NCI-H1694 treated with DMSO at 0.1 percent for 48 hours (cell line): Measurements from ENCODE around the gene NELFB.

Experiments used
- DNase-seq: peaks from one replicate; lab custom pipeline; 2025; lab: John Stamatoyannopoulos, UW

The NELFB gene

DNA sequence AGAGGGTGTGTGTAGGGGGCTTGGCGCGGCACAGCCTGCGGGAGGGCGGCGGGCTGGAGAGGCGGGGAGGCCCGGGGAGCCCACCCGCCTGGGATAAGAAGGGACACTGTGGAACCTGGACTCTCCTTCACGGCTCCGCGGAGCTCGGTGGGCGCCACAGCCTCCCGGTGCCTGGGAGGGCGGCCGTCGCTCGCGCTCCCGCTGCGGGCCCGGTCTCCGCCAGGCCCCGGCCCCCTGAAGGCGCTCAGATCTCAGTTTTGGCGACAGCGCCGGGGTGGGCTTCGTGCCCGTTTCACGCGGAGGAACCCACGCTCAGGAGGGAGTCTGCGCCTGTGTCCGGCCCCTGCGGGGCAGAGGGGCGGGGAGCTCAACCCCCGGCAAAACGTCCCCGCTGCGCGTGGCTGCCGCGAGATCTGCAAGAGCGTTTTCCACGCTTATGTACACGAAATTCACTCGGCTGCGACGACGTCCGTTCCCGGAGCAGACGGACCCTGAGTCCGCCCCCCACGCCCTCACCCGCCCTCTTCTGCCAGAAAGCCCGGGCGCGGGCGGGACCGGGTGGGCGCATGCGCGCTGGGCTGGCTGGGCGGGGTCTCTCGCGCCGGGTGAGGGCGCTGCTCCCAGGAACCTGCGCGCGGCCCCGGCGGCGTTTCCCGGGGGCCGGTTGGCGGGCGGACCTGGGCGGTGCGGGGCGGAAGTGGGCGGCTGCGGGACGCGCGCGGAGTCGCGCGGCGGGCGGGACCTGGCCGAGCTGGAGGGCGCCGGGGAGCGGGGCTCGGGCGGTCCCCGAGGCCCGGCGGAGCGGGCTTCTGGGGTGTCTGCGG, at the start of gene NELFB:
NELFB (plus strand) TSS at position 704 of the 824 bp plus-strand sequence.
- peak; percentile 43 for DNase-seq

DNA sequence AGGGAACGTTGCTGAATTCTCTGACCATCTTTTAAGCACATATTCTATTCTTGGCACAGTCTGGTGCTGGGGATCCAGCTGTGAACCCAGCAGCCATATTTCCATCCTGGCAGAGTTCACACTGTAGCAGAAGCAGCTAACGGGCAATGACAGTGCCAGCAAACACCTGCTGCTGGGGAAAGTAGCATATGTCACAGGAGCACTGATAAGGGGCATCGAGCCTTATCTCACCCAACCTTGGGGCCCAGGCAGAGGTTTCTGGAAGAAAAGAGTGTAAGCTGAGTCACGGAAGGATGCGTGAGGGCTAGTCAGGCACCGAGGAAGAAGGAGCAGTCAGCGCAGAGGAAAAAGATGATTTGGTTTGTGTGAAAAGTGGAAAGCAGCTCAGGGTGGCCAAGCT, 48.5 kb upstream of the NELFB start:
- DNase-seq = no peak

DNA sequence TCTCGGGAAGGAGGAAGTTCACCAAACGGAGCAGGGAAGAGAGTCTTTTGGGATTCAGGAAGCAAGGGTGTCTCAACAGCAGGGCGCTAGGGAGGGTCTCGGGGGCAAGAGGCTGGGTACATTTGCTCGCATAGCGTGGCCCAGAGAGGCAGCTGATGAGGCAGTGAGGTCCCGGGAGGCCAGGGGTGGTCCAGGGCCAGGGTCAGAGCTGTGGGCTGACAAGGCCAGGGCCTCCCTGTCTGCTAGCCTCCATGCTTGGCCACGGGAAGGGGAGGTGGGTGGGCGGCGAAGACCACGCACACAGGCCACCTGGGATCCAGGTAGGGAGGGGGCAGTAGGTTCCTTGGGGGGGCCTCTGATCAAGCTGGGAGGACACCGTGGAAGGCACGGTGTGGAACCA, 43.6 kb upstream of the NELFB start:
- no peak for DNase-seq

DNA sequence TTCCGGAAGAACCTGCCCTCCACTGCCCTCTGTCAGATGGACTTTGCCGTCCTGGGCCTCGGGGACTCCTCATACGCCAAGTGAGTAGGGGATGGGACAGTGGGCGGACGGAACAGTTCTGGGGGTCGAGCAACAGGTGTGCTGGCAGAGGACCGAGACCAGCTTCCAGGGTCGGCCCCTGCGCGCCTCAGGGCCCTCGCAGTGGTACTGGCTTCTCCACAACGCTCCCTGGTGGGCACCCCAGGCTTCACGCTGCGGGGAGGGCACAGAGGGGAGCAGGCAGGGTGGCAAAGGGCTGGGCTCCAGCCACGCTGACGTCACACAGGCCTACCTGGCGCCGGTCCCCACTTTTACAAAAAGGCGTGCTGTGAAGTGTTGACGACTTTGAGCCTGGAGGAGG, 42.6 kb upstream of the NELFB start:
- DNase-seq = no peak

DNA sequence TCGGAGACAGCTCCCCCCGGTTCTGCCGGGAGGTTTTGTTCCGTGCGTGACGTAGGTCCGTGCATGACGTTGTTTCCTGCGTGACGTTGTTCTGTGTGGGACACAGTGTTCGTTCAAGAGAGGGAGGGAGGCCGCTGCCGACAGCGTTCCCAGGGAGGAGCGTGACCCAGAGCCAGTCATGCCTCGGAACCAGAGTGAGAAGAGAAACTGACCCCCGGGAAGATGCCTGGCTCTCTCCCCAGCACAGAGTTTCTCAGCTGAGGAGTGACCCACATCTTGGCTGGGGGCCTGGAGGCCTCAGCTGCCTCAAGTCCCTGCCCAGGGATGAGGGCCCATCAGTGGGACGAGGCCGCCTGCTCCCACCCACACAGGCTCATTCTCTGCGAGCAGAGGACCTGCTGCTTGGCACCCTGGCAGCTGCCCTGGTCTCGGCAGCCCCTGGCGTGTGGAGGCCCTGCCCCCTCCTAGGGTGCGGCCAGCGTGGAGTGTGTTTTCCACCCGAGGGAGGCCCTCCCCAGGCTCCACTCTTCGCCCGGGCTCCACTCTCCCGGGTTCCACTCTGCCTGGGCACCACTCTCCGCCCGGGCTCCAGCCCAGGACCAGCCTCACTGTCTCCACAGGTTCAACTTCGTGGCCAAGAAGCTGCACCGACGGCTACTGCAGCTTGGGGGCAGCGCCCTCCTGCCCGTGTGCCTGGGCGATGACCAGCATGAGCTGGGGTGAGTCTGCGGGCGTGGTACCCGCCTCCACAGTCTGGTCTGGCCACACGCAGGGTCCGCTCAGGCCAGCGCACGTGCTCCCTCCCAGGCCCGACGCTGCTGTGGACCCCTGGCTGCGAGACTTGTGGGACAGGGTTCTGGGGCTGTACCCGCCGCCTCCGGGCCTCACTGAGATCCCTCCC, 41.7 kb upstream of the NELFB start:
- no peak for DNase-seq

DNA sequence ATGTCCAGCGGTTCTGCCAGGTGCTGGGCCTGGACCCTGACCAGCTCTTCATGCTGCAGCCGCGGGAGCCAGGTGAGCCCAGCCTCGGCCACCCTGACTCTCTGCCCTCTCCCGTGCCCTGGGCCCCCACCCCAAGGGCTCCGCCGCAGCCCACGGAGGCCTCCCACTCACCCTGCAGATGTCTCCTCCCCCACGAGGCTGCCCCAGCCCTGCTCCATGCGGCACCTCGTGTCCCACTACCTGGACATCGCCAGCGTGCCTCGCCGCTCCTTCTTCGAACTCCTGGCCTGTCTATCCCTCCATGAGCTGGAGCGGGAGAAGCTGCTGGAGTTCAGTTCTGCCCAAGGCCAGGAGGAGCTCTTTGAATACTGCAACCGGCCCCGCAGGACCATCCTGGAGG, 40.5 kb upstream of the NELFB start:
- no peak for DNase-seq

DNA sequence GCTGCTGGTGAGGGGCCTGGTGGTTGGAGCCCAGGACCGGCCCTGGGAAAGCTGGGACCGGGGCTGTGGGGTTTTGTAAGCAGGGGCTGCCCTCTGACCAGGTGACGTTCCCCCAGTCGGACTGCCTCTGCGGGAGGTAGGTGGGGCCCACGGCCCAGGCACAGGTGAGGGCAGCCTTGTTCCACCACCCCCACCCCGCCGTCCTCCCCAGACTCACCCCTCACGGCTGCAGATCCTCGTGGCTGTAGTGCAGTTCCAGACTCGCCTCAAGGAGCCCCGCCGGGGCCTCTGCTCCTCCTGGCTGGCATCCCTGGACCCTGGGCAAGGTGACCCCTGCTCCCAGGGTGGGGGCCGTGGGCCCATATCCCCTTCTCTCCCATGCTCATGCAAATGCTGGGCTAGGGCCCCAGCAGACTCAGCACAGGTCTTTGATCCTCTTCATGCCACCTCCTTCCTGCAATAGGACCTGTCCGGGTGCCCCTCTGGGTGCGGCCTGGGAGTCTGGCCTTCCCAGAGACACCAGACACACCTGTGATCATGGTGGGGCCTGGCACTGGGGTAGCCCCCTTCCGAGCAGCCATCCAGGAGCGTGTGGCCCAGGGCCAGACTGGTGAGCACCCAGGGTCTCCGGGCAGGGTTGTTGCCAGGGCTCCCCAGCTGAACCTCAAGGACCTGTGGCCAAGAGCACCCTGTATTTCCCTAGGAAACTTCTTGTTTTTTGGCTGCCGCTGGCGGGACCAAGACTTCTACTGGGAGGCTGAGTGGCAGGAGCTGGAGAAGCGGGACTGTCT, 39.7 kb upstream of the NELFB start:
- DNase-seq = no peak

DNA sequence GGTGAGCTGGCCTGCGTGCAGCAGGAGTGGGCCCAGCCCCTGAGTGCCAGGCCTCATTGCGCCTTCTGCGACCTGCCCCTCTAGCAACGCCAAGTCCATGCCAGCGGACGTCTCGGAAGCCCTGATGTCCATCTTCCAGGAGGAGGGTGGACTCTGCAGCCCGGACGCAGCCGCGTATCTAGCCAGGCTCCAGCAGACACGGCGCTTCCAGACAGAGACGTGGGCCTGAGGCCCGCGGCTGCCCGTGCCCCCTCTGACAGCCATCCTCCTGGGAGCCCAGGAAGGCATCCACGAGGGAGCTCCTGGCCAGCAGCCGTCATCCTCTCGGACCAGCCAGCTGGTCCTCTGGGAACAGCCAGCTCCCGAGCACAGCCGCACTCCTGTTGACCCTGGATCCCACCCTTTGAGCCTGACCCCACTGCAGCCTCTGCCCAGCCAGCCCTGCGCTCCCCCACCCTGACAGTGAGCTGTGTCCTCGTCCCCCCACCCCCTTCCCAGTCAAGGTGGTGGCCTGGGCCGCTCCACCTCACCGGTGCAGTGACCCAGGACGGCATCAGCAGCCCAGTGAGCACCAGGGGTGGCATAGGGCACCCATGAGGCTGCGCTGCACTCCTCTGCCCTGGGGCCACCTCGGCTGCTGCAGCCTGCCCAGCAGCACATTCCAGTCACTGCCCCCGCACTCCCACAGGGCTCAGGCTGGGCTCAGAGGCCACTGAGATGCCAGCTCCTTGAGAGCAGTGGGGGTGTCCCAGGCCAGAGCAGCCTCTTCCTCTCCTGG, 38.8 kb upstream of the NELFB start:
- no peak for DNase-seq

DNA sequence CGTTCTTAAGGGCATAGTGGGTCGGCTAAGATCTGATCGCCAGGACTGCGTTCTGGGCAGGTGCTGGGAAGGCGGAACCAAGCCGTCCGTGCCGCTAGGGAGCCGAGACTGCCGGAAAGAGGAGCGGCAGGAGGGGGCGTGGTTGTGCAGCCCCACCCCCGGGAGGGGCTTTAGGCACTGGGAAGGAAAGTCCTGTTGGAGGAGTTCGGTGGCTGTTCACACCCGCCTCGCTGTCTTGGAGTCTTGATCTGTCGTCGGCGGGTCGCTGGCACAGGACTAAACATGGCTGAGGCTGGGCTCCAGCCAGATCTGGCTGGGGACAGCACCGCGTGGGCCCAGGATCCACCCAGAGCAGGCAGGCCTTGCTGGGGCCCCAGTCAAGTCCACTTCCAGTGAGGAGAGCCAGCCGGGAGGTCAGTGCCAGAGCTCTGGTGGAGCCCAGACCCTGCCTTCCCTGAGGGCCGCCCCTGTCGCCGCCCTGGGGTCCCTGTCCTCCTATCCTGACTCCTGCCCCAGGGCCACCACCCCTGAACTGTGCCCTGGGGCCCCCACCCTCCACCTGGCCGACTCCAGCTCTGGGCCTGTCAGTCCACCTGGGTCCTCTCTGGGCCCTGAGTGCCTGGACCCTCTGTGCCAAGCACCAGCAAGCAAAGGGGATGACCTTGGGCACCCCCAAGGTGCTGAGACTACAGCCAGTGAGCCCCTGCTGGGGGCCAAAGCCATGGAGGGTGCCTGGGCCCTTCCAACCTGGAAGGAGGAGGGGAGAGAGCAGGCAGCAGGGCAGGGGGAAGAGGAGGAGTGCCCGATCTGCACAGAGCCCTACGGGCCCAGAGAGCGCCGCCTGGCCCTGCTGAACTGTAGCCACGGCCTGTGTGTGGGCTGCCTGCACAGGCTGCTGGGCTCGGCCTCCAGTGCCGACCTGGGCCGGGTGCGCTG, 37.6 kb upstream of the NELFB start:
- no peak for DNase-seq

DNA sequence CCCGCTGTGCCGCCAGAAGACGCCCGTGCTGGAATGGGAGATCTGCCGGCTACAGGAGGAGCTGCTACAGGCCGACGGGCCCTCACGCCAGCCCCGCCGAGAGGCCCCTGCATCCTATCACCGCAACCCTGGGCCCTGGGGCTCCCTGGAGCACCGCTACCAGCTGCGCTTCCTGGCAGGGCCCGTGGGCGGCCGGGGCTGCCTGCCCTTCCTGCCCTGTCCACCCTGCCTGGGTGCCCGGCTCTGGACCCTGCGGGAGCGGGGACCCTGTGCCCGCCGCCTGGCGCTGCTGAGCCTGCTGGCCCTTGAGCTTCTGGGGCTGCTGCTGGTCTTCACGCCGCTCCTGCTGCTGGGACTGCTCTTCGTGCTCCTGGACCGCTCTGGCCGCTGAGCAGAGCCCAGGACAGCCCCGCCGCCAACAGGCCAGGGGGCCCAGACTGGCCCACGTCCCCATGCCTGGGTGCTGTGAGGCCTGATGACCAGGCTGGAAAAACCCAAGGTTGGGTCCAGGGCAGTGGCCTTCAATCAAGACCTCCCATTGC, 36.8 kb upstream of the NELFB start:
- no peak for DNase-seq

DNA sequence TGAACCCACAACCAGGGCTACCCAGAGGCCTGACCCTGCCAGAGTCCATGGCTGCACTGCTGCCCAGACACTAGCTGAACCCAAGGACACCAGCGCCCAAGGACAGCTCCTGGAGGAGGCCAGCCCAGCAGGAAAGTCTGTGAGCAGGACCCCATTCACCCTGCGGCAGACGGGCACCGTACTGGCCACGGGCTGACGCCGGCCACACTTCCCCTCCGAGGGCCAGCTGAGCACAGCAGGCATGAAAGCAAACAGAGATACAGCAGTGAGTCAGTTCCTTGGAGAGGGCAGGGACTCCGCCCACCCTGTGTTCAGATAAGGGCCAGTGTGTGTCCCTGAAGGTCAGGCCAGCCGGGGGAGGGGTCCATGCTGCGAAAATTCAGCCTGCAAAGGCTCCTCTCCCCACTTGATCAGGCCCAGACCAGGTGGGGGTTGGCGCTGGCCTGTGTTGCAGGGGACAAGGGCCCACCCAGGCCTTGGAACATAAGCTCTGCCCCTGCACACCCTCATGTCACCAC, 36.3 kb upstream of the NELFB start:
- no peak for DNase-seq

DNA sequence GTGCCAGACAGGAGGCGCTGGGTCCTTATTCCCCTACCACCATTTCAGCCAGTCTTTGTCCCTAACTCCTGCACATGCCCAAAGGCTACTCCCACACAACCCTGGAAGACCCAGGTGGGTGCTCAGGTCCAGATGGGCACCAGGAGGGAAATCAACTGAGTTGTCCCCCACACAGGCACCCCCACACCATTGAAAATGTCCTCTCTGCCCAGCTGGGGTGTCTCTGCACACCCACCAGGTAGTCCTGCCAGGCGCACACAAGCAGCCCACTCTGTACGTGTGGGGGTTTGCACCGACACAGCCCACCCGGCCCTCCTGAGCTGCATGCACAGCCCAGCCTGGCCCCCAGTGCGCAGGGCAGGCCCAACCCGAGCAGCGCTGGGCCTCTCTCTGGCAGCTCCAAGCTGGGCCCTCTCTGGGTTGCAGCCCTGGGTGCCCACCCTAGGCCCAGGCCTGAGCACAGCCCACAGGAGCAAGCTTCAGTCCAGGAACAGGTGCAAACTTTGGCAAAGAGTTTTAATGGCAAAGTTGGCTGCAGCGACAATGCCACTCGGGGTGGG, 35.3 kb upstream of the NELFB start:
- no peak for DNase-seq

DNA sequence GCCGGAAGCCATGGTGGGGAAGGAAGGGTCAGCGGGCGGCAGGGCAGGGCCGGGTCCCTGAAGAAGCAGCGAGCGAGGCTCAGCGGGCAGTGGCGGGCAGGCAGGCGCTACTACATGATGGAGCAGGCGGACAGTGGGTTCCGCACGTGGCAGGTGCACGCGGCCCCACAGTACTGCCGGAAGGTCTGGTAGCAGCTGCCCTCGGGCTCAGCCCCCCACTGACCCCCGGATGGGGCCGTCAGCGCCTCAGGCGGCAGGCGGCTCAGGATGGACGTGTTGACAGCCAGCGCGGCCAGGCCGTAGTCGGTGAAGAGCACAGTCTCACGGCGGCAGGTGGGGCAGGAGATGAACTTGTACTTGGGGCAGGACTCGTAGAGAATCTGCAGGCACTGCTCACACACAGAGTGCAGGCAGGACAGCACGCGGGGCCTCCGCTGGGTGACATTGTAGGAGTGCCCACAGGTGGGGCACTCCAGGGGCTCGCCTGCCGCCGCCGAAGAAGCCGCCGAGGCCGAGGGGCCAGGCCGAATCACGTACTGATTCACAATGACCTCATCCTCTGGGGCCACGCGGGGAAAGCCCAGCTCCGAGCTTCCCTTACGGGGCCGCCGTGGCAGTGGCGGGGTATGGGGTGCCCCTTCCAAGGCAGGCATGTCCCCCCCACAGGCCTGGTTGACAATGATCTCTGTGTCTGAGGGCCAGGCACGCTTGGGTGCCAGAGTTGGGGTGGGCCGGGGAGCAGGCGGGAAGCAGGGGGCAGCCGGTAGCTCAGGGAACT, 34.6 kb upstream of the NELFB start:
- no peak for DNase-seq

DNA sequence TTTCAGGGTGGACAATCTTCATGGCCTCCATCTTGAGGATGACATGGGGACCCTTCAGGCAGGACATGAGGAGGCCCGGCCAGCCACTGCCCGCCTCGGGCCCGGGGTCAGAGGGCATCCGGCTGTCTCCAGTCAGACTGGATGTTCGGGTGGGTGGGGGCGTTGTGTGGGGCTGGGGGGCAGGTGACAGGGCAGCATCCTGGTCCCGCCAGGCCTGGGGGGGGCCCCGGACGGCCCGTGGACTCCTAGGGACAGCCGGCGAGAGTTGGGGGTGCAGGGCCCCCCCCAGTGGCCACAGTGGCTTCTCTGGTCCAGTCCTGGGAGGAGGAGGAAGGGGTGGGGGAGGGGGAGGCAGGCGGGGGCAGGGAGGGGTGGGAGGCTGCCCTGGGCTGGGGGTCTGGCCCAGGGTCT, 34.0 kb upstream of the NELFB start:
- DNase-seq = no peak

DNA sequence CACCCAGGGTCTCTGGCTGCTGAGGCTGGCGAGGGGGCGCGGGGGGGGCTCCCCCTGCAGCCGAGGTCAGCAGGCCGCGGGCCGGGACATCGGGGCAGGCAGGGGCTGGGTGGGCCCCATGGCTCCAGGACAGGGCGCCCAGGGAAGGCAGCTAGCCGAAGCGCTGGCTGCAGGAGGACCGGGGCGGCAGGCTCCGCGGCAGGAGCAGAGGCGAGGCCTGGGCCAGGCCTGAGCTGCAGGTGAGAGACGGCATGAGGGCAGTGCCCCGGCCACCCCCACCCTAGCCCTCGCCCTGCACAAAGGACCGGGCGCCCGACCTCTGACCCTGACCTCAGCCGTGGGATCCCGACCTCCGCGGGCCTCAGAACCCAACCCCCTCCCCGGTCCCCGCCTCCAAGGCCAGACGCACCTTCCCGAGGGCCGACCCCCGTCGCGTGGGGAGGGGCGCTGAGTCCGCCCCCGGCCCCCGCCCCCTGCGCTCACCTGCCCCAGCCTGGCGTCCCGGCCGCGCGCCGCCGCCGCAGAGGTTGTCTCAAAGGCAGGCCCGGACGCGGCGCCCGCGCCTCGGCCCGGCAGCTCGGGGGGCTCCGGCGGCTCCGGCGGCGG, 33.5 kb upstream of the NELFB start:
- no peak for DNase-seq

DNA sequence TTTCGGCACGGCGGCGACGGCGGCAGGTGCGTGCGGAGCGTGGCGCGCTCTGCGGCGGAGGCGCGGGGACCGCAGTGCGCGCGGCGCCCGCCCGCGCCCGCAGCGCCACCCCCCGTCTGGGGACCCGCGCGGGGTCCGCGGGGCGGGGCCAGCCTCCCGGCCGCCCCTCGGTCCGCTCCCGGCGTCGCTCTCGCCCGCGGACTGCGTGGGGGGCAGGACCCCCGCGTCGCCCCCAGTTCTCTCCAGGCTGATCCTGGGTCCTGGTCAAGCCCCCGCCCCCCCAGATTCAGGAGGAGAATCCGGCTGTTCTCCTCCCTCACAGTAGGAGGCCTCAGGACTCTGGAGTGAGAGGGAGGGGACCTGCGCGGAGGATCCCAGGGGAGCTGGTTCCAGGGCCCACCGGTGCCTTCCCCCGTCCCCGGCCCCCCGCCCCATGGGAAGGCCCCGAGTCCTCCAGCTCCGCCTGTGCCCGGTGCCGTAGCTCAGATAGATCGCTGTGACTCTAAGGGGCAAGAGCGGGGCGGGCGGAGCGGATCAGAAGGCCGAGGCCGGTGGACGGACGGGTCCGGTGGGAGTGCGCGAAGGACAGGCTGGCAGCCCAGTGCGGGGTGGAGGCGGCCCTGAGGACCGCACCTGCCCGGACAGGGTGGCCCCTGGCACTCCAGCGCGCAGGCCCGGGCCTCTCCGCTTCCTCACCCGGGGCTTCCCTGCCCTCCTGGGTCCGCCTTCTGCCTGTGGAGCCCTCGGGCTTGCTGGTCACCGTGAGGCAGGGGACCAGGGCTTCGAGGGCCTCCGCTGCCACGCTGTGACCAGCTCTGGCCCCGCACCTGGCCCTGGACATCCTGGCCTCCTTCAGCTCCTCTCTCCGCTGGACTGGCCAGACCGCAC, 32.7 kb upstream of the NELFB start, which contains the start of gene RNF208:
RNF208 (minus strand) TSS at position 51 of the 888 bp plus-strand sequence. CDS start 1,028 bp downstream, outside the sequence.
- no peak for DNase-seq
